HEK293 (cell line): ENCODE results near the gene RAD51.

Experiments
- CTCF ChIP-seq: fragments of 450-650 bp; formaldehyde crosslinking; IDR thresholded peaks from 2 replicates; pipeline ENCODE4 v1.5.1; 2016; ENCODE audit warnings: missing biosample characterization, missing genetic modification characterization
- KLF16 ChIP-seq: fragments of 450-650 bp; formaldehyde crosslinking; IDR thresholded peaks from 2 replicates; pipeline ENCODE4 v1.5.1; 2017; ENCODE audit warnings: missing biosample characterization, missing genetic modification characterization
- REST ChIP-seq: fragments of 450-650 bp; formaldehyde crosslinking; IDR thresholded peaks from 2 replicates; pipeline ENCODE4 v1.5.1; 2016; ENCODE audit warnings: missing biosample characterization, missing genetic modification characterization
- ZBTB1 ChIP-seq: fragments of 450-650 bp; formaldehyde crosslinking; IDR thresholded peaks from 2 replicates; pipeline ENCODE4 v1.5.1; 2016; ENCODE audit warnings: missing biosample characterization, missing genetic modification characterization
- ZBTB7A ChIP-seq: fragments of 450-650 bp; formaldehyde crosslinking; IDR thresholded peaks from 2 replicates; pipeline ENCODE4 v1.5.1; 2016; ENCODE audit warnings: low read depth, missing biosample characterization, missing genetic modification characterization
- ZEB2 ChIP-seq: fragments of 450-650 bp; formaldehyde crosslinking; IDR thresholded peaks from 2 replicates; pipeline ENCODE4 v1.5.1; 2016; ENCODE audit warnings: missing biosample characterization, missing genetic modification characterization
- ZFP37 ChIP-seq: fragments of 450-650 bp; formaldehyde crosslinking; IDR thresholded peaks from 2 replicates; pipeline ENCODE4 v1.5.1; 2016; ENCODE audit warnings: missing biosample characterization, missing genetic modification characterization
- ZNF214 ChIP-seq: fragments of 450-650 bp; formaldehyde crosslinking; IDR thresholded peaks from 2 replicates; pipeline ENCODE4 v1.5.1; 2017; ENCODE audit warnings: missing biosample characterization, mild to moderate bottlenecking, missing genetic modification characterization, borderline replicate concordance
- ZNF324 ChIP-seq: fragments of 450-650 bp; formaldehyde crosslinking; IDR thresholded peaks from 2 replicates; pipeline ENCODE4 v1.5.1; 2016; ENCODE audit warnings: missing biosample characterization, missing genetic modification characterization
- ZNF416 ChIP-seq: fragments of 450-650 bp; formaldehyde crosslinking; IDR thresholded peaks from 2 replicates; pipeline ENCODE4 v1.5.1; 2016; ENCODE audit warnings: missing biosample characterization, missing genetic modification characterization
- TF ChIP-seq, protein P1 (sequence below): fragments of 450-650 bp; formaldehyde crosslinking; IDR thresholded peaks from 2 replicates; pipeline ENCODE4 v1.5.1; 2016; ENCODE audit warnings: missing biosample characterization, missing genetic modification characterization

DNA sequence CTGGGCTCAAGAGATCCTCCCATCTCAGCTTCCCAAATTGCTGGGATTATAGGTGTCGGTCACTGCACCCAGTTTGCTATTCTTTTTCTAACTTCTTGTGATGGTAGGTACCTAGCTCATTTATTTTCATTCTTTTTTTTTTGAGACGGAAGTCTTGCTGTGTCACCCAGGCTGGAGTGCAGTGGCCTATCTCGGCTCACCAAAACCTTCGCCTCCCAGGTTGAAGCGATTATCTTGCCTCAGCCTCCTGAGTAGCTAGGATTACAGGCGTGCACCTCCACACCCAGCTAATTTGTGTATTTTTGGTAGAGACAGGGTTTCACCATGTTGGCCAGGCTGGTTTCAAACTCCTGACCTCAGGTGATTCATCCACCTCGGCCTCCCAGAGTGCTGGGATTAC, 30.1 kb upstream of the RAD51 start:
- TF ChIP-seq, protein P1, sequence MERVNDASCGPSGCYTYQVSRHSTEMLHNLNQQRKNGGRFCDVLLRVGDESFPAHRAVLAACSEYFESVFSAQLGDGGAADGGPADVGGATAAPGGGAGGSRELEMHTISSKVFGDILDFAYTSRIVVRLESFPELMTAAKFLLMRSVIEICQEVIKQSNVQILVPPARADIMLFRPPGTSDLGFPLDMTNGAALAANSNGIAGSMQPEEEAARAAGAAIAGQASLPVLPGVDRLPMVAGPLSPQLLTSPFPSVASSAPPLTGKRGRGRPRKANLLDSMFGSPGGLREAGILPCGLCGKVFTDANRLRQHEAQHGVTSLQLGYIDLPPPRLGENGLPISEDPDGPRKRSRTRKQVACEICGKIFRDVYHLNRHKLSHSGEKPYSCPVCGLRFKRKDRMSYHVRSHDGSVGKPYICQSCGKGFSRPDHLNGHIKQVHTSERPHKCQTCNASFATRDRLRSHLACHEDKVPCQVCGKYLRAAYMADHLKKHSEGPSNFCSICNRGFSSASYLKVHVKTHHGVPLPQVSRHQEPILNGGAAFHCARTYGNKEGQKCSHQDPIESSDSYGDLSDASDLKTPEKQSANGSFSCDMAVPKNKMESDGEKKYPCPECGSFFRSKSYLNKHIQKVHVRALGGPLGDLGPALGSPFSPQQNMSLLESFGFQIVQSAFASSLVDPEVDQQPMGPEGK (tag by site-specific recombination): no peak
- TF ChIP-seq CTCF (tag by site-specific recombination) (no peak), ZBTB7A (tag by site-specific recombination) (no peak), ZNF324 (tag by site-specific recombination) (no peak), ZNF416 (no peak), ZEB2 (tag by site-specific recombination) (no peak), REST (no peak), ZNF214 (tag by site-specific recombination) (no peak), KLF16 (tag by site-specific recombination) (no peak), ZBTB1 (tag by site-specific recombination) (no peak), ZFP37 (no peak)
